K562 (cell line): ENCODE measurements around the gene GPSM3. TPM values are rescaled to one million over a fixed set of nuclear protein-coding genes. Genes with fewer than 3 reads are reported as not detected.
A peak's percentile ranks its signal among the peaks of the same experiment; 100 is the strongest.

Experiments
- CEBPB ChIP-seq: fragments of 450-650 bp; IDR thresholded peaks from 2 replicates; pipeline ENCODE4 v1.6.1; 2016; ENCODE audit warnings: missing genetic modification characterization, missing compliant biosample characterization
- CSDE1 ChIP-seq, 2 experiments: fragments of 450-650 bp; IDR thresholded peaks; 2 replicates each; pipeline ENCODE4 v1.6.1; 2016; ENCODE audit warnings: mild to moderate bottlenecking in 1 of 2
- SIRT6 ChIP-seq: IDR thresholded peaks from one replicate; pipeline ENCODE4 v1.6.1; 2012; ENCODE audit warnings: low read depth, mild to moderate bottlenecking, control low read depth, inconsistent platforms, low read length, moderate library complexity
- ZBTB40 ChIP-seq, 2 experiments: fragments of 450-650 bp in 1 of 2; sonication (generic) in 1 of 2; formaldehyde crosslinking in 1 of 2; IDR thresholded peaks; 2 replicates each; pipeline versions ENCODE4 v1.7.1 to v1.9.0; 2016 to 2022; ENCODE audit warnings: inconsistent platforms in 1 of 2, mild to moderate bottlenecking in 1 of 2, missing genetic modification reagents in 1 of 2
- polyA plus RNA-seq, 8 experiments: library from polyadenylated mRNA; depleted of rRNA in 4 of 8; stranded (reverse) in 5 of 8; unstranded in 3 of 8; fragments of >200 nt; fragmentation: Nextera tagmentation in 2 of 8; fragmentation: Illumina TruSeq in 1 of 8; extraction: Ambion mirVana in 2 of 8; extraction: Trizol in 1 of 8; gene quantifications; 2 replicates each; pipeline versions ENCODE4 v1.2.1 to v1.2.3, GENCODE V29; 2011 to 2014; ENCODE audit warnings: inconsistent platforms in 1 of 8, missing spikeins in 1 of 8
- total RNA-seq, 7 experiments: library from RNA; depleted of rRNA in 6 of 7; stranded (reverse); fragments of >200 nt in 6 of 7; fragmentation: Illumina TruSeq in 2 of 7; extraction: Trizol in 2 of 7; gene quantifications; 2 replicates each; pipeline versions ENCODE4 v1.2.1 to v1.2.3, GENCODE V29; 2011 to 2021; ENCODE audit warnings: low replicate concordance in 1 of 7
- TF ChIP-seq, protein P1 (sequence below): fragments of 450-650 bp; IDR thresholded peaks from 2 replicates; pipeline ENCODE4 v1.6.1; 2018; ENCODE audit warnings: mild to moderate bottlenecking, low read depth; ENCODE audit not compliant: partially characterized antibody
- TF ChIP-seq, protein P2 (sequence below): fragments of 450-650 bp; formaldehyde crosslinking; IDR thresholded peaks from 2 replicates; pipeline ENCODE4 v1.4.0; 2020; ENCODE audit warnings: mild to moderate bottlenecking, moderate library complexity
- TF ChIP-seq, protein P3 (sequence below): fragments of 450-650 bp; IDR thresholded peaks from 2 replicates; pipeline ENCODE4 v1.6.1; 2016; ENCODE audit warnings: low read depth, mild to moderate bottlenecking, moderate library complexity

The GPSM3 gene
- total and polyA plus RNA-seq, 9 of the 15 experiments (the other 6 are each of a cell fraction or from before 2014, with no cell fraction given), result 5.3 to 42.6 (median 24.4) TPM

DNA sequence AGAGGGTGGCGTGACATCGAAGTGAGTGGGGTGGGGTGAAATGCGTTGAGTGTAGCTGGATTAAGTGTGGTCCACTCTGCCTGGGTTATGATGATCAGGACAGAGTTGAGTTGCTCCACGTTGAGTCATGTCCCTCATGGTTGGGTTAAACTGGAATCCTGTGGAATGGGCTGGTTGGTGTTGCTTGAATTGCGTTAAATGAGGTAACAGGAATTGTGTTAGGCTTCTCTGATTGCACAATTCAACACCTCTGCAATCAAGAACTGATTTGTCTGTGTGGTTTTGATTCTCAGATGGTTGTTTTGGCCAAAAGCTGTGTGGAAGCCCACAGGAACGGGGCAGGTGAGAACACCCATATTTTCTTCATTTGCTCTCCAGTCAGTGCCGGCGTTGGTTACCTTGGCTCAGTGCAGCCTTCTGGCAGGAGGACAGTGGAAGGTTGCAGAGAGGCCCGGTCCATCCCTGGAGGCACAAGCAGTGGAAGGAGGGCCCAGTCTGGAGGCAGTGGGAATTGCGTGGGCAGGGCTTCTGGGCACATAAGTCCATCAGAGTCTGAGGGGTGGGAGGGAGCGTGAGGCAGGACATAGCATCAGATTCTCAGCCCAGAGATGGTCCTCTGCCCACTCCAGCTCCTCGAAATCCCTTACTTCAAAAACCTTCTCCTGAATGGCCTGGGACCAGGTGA is 19.8 kb upstream of the GPSM3 start (continued):
- TF ChIP-seq, protein P1, sequence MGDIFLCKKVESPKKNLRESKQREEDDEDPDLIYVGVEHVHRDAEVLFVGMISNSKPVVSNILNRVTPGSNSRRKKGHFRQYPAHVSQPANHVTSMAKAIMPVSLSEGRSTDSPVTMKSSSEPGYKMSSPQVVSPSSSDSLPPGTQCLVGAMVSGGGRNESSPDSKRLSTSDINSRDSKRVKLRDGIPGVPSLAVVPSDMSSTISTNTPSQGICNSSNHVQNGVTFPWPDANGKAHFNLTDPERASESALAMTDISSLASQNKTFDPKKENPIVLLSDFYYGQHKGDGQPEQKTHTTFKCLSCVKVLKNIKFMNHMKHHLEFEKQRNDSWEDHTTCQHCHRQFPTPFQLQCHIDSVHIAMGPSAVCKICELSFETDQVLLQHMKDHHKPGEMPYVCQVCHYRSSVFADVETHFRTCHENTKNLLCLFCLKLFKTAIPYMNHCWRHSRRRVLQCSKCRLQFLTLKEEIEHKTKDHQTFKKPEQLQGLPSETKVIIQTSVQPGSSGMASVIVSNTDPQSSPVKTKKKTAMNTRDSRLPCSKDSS, result no peak
- no peak for TF ChIP-seq CSDE1 (IDR thresholded peaks at IDR 0.05)
- TF ChIP-seq, protein P2, sequence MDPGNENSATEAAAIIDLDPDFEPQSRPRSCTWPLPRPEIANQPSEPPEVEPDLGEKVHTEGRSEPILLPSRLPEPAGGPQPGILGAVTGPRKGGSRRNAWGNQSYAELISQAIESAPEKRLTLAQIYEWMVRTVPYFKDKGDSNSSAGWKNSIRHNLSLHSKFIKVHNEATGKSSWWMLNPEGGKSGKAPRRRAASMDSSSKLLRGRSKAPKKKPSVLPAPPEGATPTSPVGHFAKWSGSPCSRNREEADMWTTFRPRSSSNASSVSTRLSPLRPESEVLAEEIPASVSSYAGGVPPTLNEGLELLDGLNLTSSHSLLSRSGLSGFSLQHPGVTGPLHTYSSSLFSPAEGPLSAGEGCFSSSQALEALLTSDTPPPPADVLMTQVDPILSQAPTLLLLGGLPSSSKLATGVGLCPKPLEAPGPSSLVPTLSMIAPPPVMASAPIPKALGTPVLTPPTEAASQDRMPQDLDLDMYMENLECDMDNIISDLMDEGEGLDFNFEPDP (CRISPR knock-in tag), result no peak
- TF ChIP-seq, protein P3, sequence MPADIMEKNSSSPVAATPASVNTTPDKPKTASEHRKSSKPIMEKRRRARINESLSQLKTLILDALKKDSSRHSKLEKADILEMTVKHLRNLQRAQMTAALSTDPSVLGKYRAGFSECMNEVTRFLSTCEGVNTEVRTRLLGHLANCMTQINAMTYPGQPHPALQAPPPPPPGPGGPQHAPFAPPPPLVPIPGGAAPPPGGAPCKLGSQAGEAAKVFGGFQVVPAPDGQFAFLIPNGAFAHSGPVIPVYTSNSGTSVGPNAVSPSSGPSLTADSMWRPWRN, result no peak
- peak; percentile 87 for TF ChIP-seq CEBPB (tag)
- TF ChIP-seq ZBTB40 (IDR thresholded peaks at IDR 0.05), result no peak
- no peak for TF ChIP-seq ZBTB40 (CRISPR knock-in tag; IDR thresholded peaks at IDR 0.05)
- TF ChIP-seq SIRT6, result no peak
